Ecto neural progenitor cell (in vitro differentiated cells): ENCODE measurements around the gene KRT35.

Experiments used
- DNase-seq: peaks from one replicate; pipeline ENCODE4 v3.0.0-alpha.2; 2018; ENCODE audit warnings: low spot score

Gene KRT35

DNA sequence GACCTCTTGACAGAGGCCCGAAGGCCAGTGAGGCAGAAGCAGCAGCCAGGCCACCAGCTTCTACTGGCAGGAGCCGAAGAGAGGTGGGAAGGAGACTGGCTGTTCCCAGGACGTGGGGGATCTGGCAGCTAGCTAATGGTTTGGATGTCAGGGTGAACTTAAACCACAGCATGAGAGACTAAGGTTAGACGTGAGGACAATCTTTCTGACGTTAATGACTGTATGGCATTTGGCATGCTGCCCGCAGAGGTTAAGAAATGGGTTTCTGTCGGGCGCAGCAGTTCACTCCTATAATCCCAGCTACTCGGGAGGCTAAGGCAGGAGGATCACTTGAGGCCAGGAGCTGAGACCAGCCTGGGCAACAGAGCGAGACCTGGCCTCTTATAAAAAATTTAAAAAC, 30.8 kb upstream of the KRT35 start:
- DNase-seq: no peak

DNA sequence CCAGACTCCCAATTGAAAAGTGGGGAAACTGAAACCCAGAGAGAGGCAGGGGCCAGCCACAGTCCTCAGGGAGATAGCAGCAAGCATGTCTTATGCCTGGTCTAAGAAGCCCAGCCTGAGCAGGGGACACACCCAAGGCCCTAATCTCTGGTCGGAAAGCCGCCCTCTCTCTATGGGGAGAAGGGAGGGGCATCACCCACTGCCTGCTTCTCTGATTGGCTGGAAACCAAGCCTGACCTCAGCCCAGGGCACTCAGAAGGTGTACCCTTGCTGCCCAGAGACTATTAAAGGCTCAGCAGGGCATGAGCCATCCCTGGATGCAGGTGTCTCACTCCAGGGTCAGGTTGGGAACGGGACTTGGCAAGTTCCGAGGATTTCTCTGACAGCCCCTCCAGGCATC, 30.2 kb upstream of the KRT35 start:
- no peak for DNase-seq

DNA sequence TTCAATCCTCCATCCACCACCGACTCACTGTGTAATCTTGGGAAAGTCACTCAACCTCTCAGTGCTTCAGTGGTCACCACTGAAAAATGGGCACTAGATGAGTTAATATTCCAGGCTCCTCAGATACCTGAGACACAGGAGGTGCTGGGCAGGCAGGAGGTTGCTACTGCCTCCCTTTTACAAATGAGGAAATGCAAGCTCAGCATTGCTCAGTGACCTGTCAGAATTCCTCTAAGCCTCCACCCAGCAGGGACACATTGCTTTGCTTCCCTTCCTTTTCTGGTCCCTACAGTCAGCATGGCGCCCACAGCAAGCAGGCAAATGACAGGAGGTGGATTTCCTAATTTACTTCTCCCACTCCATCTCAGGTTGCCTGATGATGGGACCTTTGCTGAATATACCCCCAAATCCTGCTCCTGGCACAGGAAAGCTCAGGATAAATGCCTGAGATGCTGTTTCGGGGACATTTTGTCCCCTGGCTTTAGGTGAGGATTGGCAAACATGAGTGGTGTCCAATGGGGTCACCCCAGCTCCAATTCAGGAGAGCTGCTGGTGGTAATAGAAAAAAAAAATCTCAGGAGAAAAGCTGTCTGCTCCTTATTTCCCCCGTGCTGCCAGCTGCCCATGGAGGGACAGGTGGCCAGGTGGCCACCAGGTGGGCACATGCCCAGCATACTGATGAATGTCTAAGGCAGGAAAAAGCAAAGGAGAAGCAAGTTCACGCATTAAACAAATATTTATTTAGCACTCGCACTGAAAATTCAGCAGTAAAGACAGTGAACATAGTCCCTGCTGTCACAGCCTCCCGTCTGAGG, 29.5 kb upstream of the KRT35 start:
- DNase-seq: no peak

DNA sequence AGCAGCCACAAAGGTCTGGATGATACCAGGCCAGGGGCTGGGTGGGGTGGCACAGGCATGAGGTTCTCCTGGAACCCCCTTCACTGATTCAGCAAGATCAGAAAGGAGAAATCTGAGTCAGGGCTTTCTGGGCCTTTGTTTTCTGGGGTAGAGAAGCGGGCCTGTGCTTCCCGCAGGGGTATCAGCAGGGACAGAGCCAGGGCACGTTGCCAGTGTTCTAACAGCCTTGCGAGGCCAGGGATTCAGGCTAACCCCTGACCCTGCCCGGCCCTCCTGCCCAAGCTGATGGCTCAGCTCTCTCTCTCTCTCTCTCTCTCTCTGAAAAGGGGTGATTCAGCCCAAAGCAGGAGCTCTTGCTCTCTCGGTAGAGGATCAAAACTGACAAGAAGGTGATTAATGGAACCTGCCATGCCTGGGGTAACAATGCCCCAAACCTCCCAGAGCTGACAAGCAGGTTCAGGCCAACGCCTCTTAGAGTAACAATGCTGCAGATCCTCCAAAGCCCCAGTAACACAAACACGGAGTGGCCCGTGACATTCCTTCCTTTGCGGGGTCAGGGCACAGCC, 26.4 kb upstream of the KRT35 start:
- no peak for DNase-seq

DNA sequence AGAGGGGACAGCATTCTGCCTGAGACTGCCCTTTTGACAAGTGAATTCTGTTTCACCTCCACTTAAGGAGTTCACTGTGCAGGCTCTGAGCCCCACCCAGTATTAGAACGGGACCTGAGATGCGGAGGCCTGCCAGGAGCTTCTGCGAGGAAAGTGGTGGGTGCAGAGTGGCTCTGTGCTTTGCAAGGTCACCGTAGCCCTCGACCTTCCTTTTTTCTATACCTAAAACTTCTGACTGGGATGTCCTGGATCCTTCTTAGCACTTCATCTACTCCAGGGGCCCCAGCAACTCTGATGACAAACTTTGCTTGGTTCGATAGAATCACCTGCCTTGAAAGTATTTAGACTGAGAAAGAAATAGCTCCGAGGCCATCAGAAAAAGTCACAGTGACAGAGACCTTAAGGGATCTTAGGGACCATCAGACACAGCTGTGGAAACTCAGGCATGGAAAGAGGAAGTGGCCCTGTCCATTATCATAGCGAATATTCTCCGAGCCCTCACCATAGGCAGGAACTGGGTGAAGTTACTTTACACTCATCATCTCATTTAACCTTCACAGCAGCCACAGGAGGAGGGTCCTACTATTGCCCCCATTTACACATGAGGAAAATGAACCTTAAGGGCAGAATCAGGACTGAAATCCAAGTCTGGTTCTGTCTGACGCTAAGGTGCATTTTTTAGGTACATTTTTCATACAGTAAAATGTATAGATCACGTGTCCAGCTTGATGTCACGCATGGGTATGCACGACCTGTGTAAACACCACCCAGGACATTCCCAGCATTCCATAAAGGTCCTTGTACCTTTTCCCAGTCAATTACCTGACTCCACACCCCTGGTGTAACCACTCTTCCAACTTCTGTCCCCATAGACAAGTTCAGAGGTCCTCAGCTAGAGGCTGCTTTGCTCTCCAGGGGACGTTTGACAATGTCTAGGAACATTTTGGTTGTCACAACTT, 25.1 kb upstream of the KRT35 start:
- no peak for DNase-seq

DNA sequence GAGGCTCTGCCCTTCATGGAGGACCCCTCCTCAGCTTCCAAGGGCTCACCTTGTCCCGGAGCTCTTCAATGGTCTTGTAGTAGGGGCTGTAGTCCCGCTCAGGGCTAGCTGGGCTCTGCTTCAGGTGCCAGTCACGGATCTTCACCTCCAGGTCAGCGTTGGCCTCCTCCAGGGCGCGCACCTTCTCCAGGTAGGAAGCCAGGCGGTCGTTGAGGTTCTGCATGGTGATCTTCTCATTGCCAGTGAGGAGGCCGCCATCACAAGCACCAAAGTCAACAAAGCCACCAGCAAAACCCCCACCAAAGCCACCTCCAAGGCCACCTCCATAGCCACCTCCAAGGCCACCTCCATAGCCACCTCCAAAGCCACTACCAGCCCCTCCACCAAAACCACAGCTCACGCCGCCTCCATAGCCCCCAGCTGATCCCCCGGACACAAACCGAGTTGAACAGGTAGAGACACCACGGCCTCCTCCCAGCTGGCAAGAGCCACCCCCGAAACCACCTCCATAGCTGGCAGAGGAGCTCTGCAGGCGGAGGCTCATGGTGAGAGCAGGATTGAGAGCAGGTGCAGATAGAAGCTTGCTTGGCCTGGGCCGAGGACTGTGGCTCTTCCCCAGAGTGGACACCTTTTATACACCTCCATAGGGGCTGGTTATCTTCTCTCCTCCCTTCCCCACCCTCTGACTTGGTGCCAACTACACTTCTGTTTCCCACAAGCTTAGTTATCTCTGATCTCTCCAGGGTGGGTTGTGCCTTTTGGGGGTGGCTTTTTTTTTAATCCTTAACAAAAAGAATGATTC, 24.3 kb upstream of the KRT35 start, which contains the start of gene KRT13:
TSS of gene KRT13 (minus strand) at position 606 of the 802 bp plus-strand sequence. CDS start at position 544, 62 bp downstream.
- DNase-seq: no peak

DNA sequence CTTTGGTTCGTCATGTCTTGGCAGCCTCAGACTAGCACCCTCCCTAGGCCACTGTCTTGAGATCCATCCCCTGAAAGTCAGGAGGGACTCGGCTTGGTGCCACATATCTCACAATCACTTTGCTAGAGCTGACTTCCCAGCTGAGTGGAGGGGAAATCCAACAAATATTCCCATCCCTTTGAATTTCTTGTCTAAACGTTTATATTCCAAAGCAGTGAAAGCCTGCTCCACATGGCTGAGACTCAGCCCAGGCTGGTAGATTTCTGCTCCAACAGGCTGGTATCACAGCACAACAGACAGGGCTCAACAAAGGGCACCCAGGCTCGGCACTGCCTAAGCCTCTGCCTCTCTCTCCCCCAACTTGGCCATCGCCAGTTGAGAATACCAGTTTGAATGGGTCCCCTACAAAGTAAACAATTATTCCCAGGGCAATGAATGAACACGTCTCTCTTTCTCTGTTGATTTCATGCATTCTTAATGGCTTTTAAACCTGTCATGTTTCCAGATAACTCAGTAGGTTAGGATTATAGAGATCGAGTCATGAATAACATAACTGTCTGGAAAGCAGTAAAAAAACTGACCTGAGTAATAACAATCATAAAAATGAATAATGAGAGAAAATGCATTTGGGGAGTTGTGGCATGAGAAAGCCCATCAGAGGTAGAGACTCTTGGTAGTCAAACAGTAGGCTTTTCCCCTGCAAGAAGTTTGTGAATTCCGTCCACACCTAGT, 23.5 kb upstream of the KRT35 start:
- DNase-seq: no peak

DNA sequence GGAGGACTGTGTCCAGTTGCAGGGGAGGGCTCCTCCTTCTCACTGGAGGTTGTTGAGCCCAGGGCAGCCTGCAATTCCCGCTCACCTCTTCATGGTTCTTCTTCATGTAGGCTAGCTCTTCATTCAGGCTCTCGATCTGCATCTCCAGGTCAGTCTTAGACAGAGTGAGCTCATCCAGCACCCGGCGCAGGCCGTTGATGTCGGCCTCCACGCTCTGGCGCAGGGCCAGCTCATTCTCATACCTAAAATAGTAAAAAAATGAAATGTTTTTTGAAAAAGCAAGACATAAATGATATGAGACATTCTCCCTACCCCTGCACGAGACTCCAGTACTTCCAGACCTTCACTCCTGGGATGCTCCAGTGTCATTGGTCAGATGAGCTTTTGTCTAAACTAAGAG, 22.3 kb upstream of the KRT35 start:
- DNase-seq: no peak

DNA sequence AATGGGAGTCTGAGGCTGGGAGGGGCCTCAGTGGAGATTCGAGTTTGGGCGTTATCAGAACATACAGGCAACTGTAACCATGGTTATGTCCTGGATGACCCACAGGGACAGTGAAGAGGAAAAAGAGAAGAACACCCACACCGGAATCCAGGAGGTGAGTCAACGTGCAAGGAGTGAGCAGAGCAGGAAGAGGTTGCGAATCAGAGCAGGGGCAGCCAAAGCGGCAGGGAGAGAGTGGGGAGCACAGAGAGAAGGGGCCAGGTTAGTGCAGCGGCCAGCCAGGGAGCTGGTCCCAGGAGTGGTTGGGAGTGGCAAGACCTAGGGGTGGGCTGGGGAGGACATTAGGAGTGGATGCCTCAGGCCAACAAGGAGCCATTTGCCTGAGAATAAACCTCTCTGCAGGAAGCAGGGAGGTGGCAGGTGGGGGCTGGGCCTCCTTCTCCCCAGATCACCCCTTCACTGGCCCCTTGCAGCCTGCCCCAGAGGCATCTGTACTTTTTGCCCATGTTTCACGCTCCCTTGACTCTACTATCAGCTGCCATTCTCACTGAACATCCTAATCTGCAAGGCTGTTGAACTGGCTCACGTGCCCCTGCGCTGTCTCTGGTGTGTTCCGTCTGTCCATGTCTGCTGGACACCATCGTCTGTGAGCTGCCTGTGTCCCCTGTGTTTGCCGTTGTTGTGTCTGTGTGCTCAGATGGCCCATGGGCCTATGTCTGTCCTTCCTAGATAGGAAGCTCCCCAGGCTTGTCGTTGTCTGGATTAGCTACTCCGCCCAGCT, 19.4 kb upstream of the KRT35 start:
- no peak for DNase-seq

DNA sequence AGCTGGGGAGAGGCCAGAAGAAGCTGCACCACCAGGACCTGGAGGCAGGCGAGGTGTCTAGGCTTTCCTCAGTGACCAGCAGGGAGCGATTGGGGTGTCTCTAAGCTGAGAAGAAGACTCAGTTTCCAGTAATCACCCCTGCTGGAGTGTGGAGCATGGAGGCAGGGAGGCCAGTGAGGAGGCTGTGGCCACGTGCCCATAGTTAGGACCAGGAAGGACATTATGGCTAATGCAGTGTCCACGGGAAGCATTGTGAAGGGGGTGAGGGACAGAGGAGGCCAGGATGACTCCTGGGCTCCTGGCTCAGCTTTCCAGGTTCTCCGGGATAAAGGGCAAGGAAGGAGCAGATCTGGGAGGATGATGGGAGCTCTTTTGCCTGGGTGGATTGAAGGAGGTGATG, 18.8 kb upstream of the KRT35 start:
- no peak for DNase-seq

DNA sequence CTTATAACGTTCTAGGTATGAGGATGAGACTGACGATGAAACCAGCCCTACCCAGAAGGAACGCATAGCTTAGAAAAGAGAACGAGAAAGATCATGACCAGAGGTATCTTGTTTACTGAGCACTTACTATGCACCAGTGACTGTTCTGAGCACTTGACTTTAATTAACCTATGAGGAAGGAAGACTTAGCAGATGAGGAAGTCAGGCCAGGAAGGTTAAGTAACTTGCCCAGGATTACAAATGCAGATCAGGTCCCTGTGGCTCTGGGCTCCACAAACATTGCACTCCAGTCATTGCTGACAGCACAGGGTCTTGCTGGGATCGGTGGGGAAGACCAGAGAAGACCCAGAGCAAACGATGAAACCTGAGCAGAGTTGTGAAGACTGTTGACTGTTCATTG, 17.3 kb upstream of the KRT35 start:
- DNase-seq: no peak

DNA sequence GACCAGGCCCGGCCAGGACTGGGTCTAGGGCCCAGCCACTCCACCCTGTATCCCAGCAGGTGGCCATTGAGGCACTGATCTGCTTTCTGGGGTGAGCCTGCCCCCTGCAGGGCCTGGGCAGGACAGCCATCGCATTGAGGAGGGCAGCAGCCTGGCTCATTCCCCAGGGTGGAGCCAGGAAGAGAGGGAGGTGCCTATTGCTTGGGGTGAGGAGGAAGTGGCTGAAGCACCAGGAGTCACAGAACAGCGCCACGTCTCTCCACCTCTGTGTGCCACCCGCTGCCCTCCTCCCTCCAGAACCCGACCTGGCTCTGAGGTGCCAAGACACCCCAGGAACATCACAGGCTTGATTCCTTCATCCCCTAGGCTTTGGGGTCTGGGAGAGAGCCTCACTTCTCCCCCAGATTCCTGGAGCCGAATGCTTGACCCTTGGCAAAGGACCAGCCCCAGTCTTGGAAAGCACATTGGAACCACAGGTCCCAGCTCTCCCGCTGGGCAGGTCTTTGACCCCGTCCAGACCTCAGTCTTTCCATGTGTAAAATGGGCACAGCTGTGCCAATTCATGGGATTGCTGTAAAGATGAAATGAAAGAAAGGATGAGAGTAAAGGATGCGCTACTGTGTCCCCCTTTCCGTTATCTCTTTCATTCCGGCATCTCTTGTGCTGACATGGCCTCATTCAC, 16.0 kb upstream of the KRT35 start:
- DNase-seq: peak; percentile 82

DNA sequence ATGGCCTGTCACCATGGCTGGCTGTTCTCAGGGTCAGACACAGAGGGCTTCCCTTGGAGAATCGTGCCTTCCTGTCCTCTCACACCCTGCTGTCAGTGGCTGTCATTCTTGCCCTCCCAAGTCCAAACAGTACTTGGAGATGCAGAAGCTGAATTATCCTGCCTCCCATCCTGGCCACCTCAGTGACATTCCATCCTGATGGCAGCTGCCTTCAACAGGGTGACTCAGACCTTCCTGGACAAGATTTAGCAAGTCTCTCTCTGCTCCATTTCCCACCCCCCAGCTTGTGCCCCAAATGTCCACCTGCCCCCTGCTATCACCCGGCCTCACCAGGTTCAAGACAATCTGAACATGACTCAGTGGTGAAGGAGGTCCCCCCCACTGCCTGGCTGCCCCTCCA, 13.6 kb upstream of the KRT35 start:
- no peak for DNase-seq

DNA sequence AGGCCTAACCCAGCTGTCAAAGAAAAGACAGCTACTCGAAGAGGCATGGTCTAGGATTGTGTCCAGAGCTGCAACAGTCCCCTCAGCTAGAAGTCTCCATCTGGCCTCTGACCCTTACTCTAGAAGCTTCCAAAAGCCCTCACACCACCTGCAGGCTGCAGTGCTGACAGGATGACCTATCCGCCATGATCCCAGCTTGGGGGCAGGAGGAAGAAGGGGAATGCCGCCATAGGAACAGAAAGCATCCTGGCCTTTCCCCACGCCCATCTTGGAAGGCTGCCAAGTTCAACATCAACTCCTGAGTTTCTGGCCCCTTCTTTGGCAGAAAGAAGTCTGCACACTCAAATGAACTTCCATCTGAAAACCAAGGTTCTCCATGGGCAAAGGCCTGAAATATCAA, 11.8 kb upstream of the KRT35 start:
- no peak for DNase-seq

DNA sequence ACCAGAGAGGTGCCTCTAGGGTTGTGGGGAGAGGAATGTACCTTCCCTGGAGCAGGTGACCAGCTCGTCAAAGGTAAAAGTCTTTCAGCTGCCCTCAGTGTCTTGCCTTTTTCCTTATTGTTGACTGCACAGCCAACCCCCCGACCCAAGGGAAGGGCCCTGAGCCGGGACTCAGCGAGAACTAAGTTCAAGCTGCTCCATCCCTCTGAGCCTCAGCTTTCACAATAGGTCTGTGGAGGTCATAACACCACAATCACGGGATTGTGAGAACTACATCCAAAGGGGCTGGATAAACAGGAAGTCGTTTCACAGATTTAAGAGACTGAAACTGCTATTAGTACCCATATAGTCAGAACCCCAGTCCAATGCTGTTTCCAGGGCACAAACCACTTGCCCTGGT, 11.4 kb upstream of the KRT35 start:
- no peak for DNase-seq

DNA sequence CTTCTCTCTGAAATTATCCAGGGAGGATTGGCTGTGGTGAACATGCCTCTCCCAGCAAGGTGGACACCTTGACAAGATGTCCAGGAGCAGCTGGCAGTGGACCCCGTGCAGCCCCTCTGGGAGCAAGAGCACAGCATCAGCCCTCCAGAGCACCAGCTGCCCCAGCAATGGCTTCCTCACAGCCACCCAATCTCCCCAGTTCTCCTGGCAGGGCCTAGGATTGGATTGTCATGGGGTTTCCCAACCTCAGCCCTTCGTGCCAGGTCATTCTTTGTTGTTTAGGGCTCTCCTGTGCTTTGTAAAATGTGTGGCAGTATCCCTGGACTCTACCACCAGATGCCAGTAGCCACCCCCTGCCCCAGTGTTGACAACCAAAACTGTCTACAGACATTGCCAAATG, 10.5 kb upstream of the KRT35 start:
- DNase-seq: no peak

DNA sequence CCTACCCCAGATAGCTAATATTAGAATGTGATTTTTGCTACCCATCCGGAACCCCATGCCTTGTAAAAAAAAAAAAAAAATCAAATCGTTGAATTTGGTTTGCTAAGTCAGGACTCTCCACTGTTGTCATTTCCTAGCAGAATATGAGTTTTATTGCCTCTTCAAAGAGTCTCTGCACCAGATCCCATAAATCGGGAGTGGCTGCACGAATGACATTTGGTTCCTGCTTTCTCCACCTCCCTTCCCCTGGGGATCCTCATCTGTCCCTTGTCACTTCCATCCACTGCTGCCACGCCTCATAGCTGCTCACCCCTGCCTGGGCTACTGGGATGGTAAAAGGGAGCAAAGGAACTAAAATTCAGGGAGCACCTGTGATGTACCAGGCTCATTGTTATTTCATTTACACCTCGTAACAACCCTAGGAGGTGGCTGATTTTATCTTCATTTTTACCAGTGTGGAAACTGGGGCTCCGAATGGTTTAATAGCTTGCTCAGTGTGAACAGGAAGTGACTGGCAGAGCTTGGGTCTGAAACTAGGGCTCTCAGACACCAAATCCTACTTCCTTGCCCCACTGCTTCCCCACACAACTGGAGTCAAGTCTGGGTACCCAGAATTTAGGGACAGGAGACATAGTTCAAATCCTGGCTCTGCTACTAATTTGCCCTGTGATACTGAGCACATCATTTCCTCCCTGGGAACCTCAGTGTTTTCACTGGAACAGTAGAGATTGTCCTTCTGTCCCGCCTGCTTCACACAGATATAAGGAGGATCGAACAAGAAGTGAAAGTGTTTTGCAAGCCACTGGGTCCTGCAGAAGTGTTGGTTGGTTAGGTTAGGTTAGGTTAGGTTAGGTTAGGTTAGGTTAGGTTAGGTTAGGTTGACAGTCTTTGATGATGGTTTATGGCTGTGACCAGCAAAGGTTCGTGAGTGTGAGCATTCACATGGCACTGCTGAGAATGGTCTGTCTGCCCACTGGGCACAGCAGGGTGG, 9.3 kb upstream of the KRT35 start:
- no peak for DNase-seq

DNA sequence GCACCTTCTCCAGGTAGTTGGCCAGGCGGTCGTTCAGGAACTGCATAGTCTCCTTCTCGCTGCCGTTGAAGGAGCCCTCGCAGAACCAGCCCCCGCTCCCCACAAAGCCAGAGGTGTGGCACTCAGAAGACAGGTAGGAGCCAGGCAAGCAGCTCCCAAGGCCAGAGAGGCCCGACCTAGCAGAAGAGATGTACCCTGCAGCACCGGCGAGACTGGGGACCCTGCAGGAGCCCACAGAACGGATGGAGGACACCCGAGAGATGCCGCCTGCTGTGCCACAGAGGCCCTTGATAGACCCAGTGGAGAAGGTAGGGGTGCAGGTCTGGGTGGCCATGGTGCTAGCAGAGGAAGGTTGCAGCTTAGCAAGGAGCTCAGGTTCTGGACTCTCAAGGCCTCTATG, 8.6 kb upstream of the KRT35 start, which contains the start of gene KRT36:
TSS of gene KRT36 (minus strand) at position 380 of the 400 bp plus-strand sequence. CDS start at position 334, 46 bp downstream.
- DNase-seq: no peak
